Glomerular visceral epithelial cell (primary cell): ENCODE measurements around the gene SLC25A12.
"Not testable (repeated sequence)": the region's sequence is repeated elsewhere in the genome, so short reads cannot be mapped to it uniquely, and the experiment has no call there.

Experiments
- DNase-seq: peaks from one replicate; pipeline ENCODE4 v3.0.0-alpha.2; 2016; ENCODE audit errors: extremely low spot score

SLC25A12 gene

GRCh38 chr2:171789956-171790355, 104.1 kb downstream of the SLC25A12 start:
- no peak for DNase-seq

- DNase-seq, result no peak
These were observed 105.6 kb downstream of the SLC25A12 start for GRCh38 chr2:171788316-171788993.

- no peak for DNase-seq
These were observed 106.5 kb downstream of the SLC25A12 start for GRCh38 chr2:171787333-171788072.

- no peak for DNase-seq
These were observed 108.6 kb downstream of the SLC25A12 start for GRCh38 chr2:171785450-171785849.

GRCh38 chr2:171778515-171778914, 115.5 kb downstream of the SLC25A12 start:
- no peak for DNase-seq

- not testable (repeated sequence) for DNase-seq
These were observed 119.5 kb downstream of the SLC25A12 start for GRCh38 chr2:171774581-171774980.

GRCh38 chr2:171772373-171772772, 121.7 kb downstream of the SLC25A12 start:
- no peak for DNase-seq

- no peak for DNase-seq
These were observed 122.6 kb downstream of the SLC25A12 start for GRCh38 chr2:171771463-171771862.

- DNase-seq, result peak; percentile 26
These were observed 130.4 kb downstream of the SLC25A12 start for GRCh38 chr2:171763602-171764001.

- peak; percentile 33 for DNase-seq
These were observed 131.0 kb downstream of the SLC25A12 start for GRCh38 chr2:171762879-171763573.

GRCh38 chr2:171761176-171761575, 132.9 kb downstream of the SLC25A12 start:
- peak; percentile 92 for DNase-seq

- DNase-seq, result not testable (repeated sequence)
These were observed 135.3 kb downstream of the SLC25A12 start for GRCh38 chr2:171758762-171759161.

- DNase-seq, result no peak
These were observed 139.6 kb downstream of the SLC25A12 start for GRCh38 chr2:171754254-171754939.

GRCh38 chr2:171747371-171747770, 146.7 kb downstream of the SLC25A12 start:
- no peak for DNase-seq

- no peak for DNase-seq
These were observed 148.2 kb downstream of the SLC25A12 start for GRCh38 chr2:171745806-171746205.

- no peak for DNase-seq
These were observed 148.9 kb downstream of the SLC25A12 start for GRCh38 chr2:171745141-171745540.

- no peak for DNase-seq
These were observed 151.3 kb downstream of the SLC25A12 start for GRCh38 chr2:171742760-171743159.

- peak; percentile 43 for DNase-seq
These were observed 152.9 kb downstream of the SLC25A12 start for GRCh38 chr2:171741189-171741588.

GRCh38 chr2:171735991-171736710, 157.9 kb downstream of the SLC25A12 start:
- no peak for DNase-seq
